Measurements from ENCODE around the gene ABL1. TPM values are rescaled to one million over a fixed set of nuclear protein-coding genes. Genes with fewer than 3 reads are reported as not detected.

The ABL1 gene
- total RNA-seq, 1 experiment from 2014 or later: 83.6 TPM

GRCh38 chr9:130869250-130869649, 34.2 kb downstream of the ABL1 start:
- H3K36me3 Mint-ChIP-seq (ENCODE audit: insufficient read depth in 1 of 3, low read depth in 3 of 3): peaks cover 38 to 66% (median 61%) of the 10 kb centered on the region in 3 experiments; a peak in 6 of 7 replicates
- no peak overlapping the region for H2AFZ ChIP-seq (ENCODE audit: low read length)

More at GRCh38 chr9:130869250-130869649, 34.2 kb downstream of the ABL1 start:
- Histone ChIP-seq H2BK12ac (ENCODE audit: insufficient read length, low read depth, low read length) (no peak overlapping the region), H3K4me2 (ENCODE audit: insufficient read depth, insufficient read length, low read length) (no peak overlapping the region), H4K5ac (ENCODE audit: insufficient read length, low read depth, low read length) (no peak overlapping the region), H3T11ph (ENCODE audit: low read length) (no peak overlapping the region), H3K4ac (ENCODE audit: low read depth, low read length) (no peak overlapping the region), H2AK5ac (ENCODE audit: insufficient read length, low read length) (no peak overlapping the region), H3K18ac (ENCODE audit: insufficient read length, low read depth, low read length) (no peak overlapping the region), H3K27me3 (ENCODE audit: insufficient read depth, low read length) (no peaks in the 10 kb centered on the region), H4K91ac (ENCODE audit: insufficient read length, low read depth, low read length) (no peak overlapping the region), H2BK120ac (ENCODE audit: low read depth, low read length, poor library complexity, severe bottlenecking) (no peak overlapping the region), H2BK20ac (ENCODE audit: low read depth, low read length, poor library complexity, severe bottlenecking) (no peak overlapping the region), H3K23ac (ENCODE audit: insufficient read length, low read depth, low read length) (no peak overlapping the region), H3K79me1 (ENCODE audit: insufficient read depth, low read depth, low read length, poor library complexity, severe bottlenecking) (no peaks in the 10 kb centered on the region), H3K9ac (ENCODE audit: extremely low read depth, insufficient read length, low read length) (no peak overlapping the region), H3K56ac (ENCODE audit: insufficient read length, low read depth, low read length) (no peak overlapping the region), H3K79me2 (ENCODE audit: insufficient read depth, low read length) (no peaks in the 10 kb centered on the region), H3K4me1 (ENCODE audit: insufficient read depth, low read length) (no peaks in the 10 kb centered on the region), H3K9me3 (ENCODE audit: control insufficient read depth, low read depth, low read length) (no peaks in the 10 kb centered on the region), H3K14ac (ENCODE audit: insufficient read depth, low read length) (no peak overlapping the region), H3K27ac (ENCODE audit: insufficient read length, low read depth, low read length) (no peak overlapping the region), H4K8ac (replicated peaks; ENCODE audit: insufficient read length, low read depth, low read length) (no peak overlapping the region), H2BK15ac (ENCODE audit: low read depth, low read length) (no peak overlapping the region), H2BK5ac (ENCODE audit: insufficient read length, low read length) (no peak overlapping the region), H4K20me1 (ENCODE audit: control insufficient read depth, insufficient read depth, insufficient read length) (no peaks in the 10 kb centered on the region), H3K23me2 (ENCODE audit: insufficient read length, low read depth, low read length, poor library complexity, severe bottlenecking) (no peaks in the 10 kb centered on the region)
- TF ChIP-seq, protein P1, sequence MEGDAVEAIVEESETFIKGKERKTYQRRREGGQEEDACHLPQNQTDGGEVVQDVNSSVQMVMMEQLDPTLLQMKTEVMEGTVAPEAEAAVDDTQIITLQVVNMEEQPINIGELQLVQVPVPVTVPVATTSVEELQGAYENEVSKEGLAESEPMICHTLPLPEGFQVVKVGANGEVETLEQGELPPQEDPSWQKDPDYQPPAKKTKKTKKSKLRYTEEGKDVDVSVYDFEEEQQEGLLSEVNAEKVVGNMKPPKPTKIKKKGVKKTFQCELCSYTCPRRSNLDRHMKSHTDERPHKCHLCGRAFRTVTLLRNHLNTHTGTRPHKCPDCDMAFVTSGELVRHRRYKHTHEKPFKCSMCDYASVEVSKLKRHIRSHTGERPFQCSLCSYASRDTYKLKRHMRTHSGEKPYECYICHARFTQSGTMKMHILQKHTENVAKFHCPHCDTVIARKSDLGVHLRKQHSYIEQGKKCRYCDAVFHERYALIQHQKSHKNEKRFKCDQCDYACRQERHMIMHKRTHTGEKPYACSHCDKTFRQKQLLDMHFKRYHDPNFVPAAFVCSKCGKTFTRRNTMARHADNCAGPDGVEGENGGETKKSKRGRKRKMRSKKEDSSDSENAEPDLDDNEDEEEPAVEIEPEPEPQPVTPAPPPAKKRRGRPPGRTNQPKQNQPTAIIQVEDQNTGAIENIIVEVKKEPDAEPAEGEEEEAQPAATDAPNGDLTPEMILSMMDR (conservative IDR thresholded peaks at IDR 0.05): no peak
- H3K27me3 Mint-ChIP-seq (ENCODE audit: low read depth): no peaks in the 10 kb centered on the region
- no CpG with 5 or more reads among the region's 8 CpGs for WGBS (ENCODE audit: extremely low coverage, insufficient read length, low lambda C conversion rate)
- no peak for DNase-seq
- H3K9me3 Mint-ChIP-seq: no peaks in the 10 kb centered on the region
- no peak overlapping the region for H3K4me3 Mint-ChIP-seq
- no peak overlapping the region for H3K27ac Mint-ChIP-seq
- peaks cover 0 to 2% of the 10 kb centered on the region in 2 experiments; a peak in 1 of 4 replicates for H3K4me1 Mint-ChIP-seq
